GM18517 (cell line): ENCODE results near the gene IPO9.
A peak's percentile ranks its signal among the peaks of the same experiment; 100 is the strongest.

Source experiments
- ATAC-seq: cut with Tn5 transposase; IDR thresholded peaks from one replicate; pipeline ENCODE4 v1.9.1; 2021; ENCODE audit warnings: mild to moderate bottlenecking, moderate library complexity; ENCODE audit not compliant: unreplicated experiment

The IPO9 gene

DNA sequence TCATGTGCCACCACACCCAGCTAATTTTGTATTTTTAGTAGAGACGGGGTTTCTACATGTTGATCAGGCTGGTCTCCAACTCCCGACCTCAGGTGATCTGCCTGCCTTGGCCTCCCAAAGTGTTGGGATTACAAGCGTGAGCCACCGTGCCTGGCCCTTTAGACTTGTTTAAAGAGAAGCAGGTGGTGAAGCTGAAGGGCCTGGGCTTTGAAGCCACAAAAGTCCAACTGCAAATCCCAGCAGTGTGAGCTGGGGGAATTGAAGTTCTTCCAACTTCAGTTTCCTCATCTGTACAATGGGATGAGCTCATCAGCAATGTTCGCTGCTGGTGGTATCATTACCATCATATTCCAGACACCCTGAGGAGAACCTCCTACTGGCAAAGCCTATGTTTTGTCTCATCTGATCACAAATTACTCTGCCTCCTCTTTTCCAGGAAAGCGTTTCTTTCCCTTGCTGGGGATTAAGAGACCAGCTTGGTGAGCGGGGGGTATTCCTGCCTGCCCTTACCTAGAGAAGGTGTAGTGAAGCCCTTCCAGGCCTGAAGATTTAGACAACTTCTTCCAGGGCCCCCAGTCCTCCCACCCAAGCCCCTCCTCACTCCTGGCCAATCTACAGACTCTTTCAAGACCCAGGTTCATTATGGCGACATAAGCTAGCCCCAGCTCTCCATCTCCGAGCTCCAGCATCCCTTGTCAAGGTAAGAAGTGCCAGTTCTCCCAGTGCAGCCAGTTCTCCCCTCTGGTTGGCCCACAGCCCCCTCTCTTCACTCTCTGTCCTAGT is 57.3 kb downstream of the IPO9 start:
- no peak for ATAC-seq

DNA sequence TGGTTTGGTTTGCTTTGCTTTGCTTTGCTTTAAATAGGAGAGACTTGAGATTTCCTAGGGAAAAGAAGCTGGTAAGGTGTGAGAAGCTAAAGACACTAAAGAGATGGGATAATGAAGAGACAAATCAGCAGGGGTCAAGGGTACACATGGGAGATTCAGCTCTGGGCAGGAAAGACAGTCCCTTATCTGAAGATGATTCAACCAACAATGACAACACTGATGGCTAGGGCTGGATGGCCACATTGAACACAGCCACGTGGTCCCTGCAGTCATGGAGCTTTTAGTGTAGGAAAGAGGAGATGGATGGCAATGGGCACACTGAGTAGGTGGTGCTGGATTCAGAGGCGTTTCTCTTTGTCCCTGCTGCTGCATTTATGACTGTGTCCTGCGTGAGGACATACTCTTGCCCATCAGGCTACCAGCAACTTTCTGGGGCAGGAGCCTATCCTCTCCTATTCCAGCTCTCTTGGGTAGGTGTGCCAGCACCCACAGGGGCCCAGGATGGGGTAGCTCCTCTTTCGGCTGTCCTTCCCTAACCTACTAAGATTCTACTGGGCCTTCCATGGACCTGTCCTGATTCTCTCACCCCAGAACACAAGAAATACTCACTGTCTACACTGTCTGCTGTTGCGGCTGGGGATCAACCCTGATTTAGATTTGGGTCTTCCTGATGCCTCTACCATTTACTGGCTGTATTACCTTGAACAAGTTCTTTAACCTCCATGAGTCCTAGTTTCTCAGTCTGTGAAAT is 58.3 kb downstream of the IPO9 start:
- no peak for ATAC-seq

DNA sequence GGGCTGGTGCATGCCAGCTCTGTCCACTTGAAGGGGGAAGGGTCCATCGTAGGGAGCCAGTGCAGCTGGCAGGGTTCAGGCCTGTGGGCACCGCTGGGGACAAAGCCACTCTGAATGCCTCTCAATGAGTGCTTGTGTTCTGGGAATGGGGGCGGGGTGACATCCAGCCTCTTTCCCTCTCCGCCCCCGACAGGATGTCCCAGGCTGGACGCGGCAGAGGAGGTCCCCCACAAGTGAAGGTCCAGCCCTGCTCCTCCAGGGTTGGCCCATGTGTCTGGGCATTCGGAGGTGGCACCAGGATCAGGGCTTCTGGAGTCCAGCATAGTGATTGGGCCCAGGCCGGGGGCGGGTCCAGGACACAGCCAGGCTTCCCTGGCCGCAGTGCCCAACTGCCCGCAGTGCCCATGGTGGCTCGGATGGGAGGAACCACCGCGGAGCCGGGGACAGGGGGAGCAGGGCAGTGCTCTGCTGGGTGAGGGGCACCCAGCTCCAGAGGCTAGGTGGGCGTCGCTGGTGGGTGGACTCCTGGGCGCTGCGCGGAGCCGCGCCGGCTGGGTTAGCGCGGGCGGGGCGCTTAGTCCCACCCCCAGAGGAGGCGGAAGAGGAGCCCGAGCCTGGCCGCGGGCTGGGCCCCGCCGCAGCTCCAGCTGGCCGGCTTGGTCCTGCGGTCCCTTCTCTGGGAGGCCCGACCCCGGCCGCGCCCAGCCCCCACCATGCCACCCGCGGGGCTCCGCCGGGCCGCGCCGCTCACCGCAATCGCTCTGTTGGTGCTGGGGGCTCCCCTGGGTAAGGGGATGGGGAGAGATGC is 59.5 kb downstream of the IPO9 start, which contains the start of gene SHISA4:
SHISA4 (plus strand) TSS at position 617 of the 808 bp plus-strand sequence; CDS start at position 714, 97 bp downstream.
- no peak for ATAC-seq

DNA sequence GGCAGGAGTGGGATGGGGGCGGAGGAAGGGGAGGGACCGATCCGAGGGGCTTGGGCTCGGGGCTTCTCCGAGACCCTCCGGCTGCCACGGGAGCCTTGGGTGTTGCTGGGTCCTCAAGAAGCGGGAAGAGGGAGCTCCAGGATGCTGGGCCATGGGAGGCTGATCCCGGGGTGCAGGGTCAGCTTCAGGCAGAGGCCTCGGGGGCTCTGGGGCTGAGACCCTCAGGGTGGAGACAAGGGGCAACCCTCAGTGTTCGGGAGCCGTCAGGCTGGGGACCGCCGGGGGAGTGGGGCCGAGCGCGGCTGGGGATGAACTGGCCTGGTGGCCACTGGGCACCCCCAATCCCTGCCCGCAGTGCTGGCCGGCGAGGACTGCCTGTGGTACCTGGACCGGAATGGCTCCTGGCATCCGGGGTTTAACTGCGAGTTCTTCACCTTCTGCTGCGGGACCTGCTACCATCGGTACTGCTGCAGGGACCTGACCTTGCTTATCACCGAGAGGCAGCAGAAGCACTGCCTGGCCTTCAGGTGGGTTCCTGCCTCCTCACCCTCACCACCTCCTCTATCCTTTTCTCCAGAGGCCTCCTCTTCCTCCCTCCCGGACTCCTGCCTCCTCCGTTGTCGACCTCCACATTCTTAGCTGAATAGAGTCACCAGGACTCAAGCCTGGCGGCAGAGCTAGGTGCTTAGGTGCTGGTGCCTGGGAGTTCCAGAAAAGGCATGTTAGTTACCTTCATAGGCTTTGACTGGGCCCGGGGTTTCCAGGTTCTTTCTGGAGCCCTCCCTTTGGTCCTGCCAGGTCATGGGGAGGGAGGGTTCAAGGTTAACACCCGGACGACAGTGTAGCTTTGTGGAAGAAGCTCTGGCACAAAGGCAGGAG is 60.4 kb downstream of the IPO9 start:
- no peak for ATAC-seq

DNA sequence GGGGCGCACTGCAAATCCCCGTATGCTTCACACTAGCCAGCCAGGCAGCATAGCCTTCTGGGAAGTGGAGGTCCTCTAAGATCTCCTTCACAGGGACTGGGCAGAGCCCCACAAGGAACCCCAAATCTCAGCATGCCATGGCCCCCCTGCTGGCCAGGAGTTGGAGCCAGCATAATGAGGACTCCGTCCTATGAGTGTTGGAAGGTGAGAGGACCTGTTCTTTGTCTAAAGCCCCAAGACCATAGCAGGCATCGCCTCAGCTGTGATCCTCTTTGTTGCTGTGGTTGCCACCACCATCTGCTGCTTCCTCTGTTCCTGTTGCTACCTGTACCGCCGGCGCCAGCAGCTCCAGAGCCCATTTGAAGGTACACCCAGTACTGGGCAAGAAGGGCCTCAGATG is 61.3 kb downstream of the IPO9 start:
- ATAC-seq: no peak

DNA sequence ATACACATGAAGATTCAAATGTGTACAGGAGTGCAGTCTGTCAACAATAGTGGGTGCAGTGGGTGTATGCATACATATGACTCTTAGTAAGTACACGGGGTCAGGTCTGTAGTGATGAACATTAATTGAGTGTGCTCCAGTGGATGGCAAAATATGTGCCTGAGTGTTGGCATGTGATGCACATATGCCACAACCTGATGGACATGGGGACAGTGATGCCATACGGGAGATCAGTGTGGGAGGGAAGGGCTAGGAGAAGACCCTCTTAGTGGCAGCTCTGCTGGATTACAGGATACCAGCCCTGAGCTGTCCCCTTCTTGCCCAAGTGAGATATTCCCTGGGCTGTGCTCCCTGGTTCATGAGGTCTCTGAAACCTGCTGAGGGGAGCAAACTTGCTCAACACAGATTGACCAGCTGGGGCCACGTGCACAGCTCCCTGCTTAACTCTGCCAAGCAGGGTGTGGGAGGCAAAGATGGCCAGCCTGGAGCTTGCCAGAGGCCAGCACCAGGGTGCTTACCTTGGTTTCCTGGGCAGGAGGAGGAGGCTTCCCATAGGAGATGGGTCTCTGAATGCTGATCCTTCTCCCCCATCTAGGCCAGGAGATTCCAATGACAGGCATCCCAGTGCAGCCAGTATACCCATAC is 62.0 kb downstream of the IPO9 start:
- ATAC-seq: no peak

DNA sequence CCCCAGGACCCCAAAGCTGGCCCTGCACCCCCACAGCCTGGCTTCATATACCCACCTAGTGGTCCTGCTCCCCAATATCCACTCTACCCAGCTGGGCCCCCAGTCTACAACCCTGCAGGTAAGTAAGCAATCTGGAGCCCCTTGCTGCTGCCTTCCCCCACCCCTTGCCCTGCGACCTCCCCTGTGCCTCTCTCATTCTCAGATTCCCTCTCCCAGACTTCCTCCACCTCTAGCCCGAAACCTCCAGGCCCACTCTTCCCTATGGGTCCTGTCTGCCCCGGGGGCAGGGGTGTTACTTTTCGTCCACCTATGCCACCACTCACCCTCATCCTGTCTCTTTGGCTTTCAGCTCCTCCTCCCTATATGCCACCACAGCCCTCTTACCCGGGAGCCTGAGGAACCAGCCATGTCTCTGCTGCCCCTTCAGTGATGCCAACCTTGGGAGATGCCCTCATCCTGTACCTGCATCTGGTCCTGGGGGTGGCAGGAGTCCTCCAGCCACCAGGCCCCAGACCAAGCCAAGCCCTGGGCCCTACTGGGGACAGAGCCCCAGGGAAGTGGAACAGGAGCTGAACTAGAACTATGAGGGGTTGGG is 62.6 kb downstream of the IPO9 start:
- no peak for ATAC-seq

DNA sequence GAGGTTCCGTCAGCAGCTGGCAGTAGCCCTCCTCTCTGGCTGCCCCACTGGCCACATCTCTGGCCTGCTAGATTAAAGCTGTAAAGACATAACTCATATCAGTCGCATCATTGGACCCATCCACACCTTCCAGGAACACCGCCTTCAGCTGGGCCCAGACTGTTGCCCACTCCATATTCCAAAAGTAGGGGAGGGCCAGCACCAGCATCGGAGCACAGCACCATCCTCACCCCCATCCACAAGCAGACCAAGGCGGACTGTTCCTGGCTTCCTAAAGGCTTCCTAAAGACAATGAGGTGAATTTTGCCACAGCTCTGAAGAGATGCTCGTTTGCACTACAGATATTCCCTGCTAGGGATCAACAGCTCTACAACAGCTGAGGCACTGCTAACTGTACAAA is 63.3 kb downstream of the IPO9 start:
- ATAC-seq: no peak

DNA sequence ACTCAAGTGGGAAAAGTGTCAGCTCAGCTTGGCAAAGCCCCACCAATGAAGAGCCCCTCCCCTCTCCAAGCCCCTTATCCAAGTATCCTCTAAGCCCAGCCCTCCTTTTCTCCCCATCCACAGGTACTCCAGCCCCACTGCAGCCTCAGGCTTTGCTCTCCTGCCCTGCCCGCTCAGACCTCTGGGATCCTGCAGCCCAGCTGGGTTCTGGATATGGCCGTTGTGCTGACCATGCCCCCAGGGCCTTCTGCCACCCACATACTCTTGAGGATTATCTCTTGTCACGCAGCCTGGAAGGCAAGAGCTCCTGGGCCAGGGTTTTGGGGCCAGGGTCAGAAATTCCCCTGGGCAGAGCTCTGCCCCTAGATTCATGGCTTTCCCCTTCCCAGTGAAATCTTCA is 64.5 kb downstream of the IPO9 start:
- no peak for ATAC-seq

DNA sequence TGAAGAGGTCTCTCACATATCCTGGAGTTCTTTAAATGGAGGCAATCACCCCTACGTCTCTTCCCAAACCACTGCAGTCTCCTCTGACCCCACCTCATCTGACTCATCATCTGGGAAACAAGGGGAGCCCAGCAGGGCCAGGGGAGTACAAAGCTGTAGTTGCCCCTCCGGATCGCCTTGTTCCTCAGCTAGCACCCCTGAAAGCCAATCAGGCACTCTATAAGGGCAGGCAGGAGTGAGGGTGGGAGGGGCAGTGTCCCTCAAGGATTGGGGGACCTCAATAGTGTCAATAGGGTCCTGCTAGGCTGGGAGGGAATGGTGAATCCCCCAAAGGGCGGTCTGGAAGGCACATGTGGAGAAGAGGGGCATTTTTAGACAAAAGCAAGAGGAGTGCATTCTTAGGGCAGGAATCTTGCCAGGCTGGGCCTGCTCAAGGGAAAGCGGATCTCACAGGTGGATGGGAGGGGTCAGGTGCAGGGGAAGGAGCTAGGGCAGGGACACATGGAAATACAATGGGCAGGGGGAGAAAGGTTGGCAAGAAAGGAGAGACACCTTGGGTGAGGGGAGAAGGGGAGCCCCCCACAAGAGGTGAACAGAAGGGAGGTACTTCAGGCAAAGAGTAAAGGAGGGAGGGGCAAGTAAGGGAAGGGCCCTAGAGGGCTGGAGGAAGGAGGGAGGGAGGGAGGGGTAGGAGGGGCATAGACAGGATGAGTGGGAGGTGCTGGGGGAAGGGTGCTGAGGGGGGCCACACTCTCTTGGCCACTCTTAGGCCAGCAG is 65.6 kb downstream of the IPO9 start:
- no peak for ATAC-seq

DNA sequence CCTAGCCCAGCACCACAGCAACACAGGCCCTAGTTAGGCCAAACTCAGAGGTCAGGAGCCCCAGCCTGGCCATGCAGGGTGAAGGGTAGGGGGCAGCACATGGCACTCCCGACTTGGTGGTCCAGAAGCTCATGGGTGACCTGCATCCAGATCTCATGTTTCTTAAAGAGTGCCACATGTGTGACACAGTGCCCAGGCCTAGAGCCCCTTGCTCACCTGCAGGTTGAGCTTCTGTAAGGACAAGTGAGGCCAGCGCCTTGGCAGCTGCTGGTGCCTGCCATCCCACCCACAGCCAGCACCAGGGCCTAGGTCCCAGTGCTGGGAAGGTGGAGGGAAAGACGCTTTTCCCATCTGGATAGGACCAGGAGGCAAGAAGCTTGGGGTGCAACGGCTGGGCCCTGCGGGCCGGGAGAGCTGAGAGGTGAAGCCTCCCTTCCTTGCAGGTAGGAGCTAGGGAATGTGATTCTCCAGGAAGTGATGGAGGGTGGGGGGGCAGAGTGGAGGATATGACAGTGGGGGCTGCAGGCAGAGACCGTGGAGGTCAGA is 66.2 kb downstream of the IPO9 start:
- ATAC-seq: no peak

DNA sequence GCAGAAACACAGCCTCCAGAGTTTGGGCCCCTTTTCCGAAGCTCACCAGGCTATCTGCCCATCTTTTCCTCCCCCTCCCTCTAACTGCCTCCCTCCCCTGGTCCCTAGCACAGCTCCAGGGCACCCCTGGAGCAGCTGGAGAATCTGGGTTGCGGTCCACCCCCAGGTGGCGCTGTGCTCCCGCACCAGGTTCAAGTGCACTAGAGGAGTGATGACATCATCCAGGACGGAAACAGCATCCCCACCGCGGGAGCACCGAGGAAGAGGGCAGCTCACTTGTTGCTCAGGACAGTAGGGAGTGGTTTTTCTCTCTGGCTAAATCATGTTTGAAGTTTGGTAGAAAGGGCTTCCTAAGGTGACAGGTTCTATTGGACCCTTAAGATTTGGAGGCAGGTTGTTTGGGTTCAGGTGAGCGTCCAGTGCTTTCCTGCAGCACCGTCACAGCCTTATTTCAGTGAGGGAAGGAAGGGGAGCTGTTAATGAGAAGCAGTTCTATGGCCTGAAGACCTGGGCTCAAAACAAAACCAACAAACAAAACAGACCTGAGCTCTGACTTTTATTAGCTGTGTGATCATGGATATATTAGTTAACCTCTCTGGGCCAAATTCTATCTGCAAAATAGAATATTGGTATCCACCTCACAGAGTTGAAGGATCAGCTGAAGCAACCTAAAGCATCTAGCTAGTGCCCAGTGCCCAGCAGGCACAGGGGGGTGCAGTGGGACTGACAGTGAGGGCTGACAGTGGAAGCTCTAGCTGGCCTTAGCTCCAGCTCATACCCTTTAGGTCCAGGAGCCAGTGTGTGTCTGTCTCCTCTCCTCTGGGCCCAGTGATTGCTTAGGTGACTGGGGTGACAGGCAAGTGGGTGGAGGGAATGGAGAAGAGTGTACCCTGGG is 67.2 kb downstream of the IPO9 start:
- ATAC-seq: peak; percentile 78

DNA sequence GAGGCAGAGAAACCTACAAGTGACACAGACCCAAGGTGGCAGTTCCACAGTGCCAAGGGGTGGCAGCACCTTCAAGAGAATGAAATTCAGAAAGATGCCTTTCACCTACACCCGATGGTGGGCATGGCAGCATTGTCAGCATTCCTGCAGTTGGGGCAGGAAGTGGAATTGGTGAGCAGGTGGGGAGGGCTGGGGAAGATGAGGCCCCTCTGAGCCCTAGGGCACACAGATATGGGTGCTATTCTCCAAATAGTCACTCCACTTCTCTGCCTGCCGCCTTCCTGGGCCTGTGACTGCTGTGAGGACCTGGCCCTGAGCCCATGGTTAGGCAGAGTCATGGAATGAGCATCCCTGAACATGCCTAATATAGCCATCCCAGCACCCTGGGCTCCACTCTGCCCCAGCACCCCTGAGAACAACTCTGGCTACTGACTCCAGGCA is 68.0 kb downstream of the IPO9 start:
- ATAC-seq: no peak

DNA sequence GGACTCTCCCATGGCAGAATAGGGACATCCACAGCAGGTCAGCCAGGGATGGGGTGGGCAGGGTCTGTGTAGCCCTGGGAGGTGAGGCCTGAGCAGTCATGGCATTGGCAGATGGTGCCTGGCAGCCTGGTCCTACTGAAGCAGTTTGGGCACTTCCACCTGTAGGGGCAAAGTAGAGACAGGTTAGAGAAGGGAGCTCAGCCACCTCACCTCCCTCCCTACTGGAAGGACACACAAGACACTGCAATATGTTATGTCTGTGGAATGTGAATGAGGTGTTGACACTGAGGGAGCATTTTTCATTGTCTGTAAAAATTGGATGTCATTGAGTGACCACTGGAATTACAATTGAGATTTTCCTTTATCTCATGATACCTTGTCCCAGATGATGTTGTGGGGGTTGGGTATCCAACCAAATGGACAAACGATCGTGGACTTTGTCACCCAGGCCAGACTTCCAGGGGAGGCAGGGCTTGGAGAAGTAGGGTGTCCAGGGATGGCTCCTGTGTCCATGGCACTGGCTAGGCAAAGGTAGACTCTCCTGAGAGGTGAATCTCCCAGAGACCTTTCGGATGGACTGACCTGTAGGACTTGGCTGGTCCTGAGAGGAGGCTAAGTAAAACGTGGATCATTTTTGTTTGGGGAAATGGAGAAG is 69.4 kb downstream of the IPO9 start:
- no peak for ATAC-seq

DNA sequence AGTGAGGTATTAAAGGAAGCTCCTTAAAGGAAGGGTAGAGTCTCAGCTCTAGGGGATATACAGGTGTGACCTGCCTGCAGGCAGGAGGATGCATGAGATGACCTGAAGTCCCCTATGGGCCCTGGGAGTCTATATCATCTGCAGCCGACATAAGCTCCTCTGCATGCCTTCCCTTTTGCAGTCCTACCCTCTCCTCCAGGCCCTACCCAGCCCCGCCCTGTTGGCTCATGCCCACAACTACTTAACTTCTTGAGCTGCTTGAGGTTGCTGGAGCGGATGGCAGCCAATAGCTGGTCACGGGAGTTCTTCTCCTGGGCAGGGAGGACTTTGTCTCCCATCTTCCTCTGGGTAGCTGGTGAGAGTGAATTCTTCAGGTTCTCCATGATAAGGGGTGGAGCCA is 70.0 kb downstream of the IPO9 start:
- no peak for ATAC-seq

DNA sequence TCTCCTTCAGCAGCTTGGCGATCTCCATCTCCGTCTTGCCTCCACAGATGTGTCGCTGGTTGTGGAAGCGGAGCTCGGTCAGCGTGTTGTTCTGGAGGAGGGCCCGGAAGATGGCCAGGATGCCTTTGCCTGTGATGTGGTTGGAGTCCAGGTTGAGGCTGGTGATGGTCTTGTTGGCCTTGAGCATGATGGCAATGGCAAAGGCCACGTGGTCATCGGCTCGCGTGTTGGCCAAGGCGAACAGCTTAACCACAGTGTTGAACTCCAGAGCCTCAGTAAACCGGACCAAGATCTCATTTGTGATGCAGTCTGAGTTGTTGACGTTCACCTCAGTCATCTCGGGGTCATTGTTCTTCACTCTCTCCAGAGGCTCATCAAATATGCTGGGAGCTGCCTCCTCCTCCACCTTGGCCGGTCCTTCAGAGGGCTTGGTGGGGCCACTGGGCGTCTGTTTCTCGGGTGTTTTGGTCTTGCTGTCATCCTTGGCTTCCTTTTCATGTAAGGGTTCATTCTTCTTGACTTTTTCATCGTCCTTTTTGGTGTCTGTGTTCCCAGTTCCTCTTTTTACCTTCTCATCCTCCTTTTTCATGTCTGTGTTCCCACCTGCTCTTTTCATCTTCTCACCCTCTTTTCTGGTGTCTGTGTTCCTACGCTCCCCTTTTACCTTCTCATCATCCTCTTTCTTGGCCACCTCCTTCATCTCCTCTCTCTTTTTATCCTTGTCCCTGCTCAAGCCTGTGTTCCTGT is 70.9 kb downstream of the IPO9 start:
- ATAC-seq: no peak
